GM21381 (cell line): ENCODE measurements around the gene CELA2B.
"Not testable (repeated sequence)": the region's sequence is repeated elsewhere in the genome, so short reads cannot be mapped to it uniquely, and the experiment has no call there.

Experiments used
- ATAC-seq: cut with Tn5 transposase; IDR thresholded peaks from one replicate; pipeline ENCODE4 v1.9.1; 2021; ENCODE audit warnings: mild to moderate bottlenecking, moderate library complexity; ENCODE audit not compliant: unreplicated experiment

CELA2B gene

DNA sequence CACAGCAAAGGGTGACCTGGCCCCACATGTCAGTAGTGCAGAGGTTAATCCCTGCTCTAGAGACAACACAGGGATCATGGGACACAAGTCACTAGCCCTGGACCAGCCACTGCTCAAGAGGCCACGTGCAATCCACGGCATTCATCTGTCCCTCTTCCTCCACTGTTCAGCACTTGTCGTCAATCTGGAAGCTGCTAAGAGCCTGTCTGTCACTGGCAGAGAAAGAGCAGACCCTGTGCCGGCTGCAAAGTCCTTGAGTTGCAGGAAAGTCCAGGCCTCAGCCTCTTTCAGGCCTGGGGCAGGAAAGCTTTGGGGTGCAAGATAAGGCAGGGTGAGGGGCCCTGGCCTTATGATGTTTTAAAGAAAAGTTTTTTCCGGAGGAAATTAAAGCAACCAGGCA, 16.7 kb downstream of the CELA2B start:
- no peak for ATAC-seq

DNA sequence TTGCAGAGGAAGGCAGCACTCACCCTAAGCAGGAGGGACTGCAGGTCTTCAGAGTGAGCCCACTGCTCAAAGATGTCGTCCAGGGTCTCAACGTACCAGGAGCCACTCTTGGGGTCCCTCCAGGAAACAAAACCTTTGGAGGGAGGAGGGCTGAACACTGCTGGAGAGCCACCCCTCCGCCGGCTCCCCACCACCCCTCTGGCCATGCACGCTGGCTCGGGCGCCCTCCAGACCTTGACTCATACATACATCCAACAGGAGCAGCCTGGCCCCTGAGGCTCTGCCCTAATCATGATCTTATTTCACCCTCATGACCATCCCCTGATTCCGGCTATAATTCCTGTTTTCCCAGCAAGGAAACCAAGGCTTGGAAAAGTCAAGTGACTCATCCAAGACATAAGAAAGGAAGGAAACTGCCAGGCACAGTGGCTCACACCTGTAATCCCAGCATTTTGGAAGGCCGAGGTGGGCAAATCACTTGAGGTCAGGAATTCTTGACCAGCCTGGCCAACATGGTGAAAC, 18.0 kb downstream of the CELA2B start:
- ATAC-seq: no peak

DNA sequence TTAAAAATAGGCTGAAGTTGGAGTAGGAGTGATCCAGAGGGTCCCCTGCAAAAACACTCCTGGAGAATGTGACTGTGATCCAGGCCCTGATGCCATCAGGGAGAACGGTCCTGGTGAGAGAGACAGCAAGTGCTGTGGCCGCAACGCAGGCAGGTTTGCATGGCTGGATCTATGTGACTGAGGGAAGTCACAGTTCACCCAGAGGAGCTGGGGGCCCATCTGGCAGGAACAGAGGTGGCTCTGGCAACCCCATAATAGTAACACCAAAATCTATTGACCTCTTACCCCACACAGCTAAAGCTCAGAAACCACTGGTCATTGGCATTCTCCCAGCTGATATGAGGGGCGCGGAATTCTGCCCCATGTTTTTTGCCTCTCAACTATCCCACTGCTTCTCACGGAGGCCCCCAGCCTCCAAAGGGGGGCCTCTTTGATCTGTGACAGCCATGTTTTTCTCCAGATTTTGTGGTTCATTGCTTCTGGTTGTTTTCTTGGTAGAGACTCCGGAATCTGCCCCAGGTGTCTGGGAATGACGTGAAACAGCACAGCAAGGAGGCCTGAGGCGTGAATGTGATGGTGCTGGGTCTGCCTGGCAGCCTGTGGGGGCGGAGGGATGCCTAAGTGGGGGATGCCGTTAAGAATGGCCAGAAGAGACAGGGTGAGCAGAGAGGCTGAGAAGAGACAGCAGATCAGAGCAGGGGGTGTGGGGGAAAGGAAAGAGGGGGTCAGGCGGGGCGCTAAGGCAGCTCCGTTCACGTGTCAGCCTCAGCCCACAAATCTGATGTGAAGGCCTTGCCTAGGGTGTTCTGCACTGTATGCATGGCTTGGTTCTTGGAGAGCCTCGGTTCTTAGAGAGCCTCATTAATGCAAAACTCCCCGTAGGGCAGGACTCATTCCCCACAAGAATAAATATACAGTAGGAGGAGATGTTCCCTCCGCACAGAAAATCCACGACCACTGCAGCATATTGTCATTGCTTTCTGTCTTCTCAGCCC, 24.6 kb downstream of the CELA2B start:
- ATAC-seq: no peak

DNA sequence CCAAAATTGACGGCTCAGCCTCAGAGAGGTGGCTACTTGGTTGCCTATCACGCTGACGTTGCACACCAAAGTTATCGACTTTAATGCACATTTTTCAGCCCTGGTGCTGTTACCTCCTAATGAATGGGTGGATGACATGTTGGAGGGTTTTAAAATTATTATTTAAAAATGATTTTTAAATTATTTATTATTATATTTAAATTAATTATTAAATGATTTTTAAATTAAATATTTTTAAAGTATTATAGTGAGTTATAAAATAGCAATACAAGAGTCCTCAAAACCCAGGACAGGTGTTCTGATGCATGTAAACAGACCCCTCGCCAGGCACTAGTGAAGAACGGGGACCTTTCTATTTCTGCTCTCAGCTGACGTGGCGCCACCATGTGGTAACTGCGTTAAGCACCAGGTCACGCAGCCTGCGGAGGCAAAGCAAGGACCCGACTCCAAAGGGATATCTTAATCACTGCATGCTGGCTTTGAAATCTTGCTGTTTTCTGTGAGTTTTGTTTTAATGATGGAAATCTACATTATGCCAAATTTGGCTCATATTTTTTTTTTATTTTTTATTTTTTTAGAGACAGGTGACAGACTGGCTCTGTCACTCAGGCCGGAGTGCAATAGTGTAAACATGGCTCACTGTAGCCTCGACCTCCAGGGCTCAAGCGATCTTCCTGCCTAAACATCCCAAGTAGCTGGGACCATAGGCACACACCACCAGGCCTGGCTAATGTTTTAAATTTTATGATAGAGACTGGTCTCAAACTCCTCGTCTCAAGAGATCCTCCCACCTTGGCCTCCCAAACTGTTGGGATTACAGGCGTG, 25.5 kb downstream of the CELA2B start:
- no peak for ATAC-seq

DNA sequence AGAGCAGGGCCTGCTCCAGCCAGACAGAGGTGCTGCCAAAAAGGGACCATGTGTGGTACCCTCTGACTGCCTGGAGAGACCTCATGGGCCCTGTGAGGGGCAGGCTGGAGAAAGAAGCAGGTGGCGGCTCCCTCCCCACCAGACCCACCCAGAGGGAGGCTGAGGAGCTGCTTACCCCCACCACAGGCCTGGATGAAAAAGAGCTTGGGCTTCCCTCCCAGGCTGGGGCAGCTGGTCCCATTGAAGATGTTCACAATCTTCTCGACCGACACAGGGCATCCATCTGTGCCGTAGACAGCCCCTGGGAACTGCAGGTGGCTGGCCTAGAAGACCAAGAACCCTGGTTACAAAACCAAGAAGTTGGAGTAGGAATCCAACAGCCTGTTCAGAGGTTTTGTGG, 28.5 kb downstream of the CELA2B start:
- ATAC-seq: no peak

DNA sequence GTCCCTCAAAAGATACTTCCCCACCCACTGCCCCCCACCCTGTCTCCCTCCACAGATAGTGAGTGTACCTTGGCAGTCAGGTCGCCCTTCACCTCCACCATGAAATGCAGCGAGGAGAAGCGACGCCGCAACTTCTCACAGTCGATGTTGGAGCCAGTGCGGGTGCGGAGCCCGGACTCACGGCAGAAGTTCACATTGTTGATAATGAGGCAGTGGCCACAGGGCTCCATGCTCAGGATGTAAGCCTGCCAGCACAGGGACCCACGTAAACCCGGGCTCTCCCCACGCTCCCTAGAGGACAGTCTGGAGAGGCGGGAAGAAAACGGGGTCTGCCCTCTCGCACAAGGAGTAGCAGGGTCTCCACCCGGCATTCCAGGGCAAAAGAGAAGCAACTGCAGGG, 30.9 kb downstream of the CELA2B start:
- no peak for ATAC-seq

- no peak for ATAC-seq
Observed at GRCh38 chr1:15507278-15507677, 31.4 kb downstream of the CELA2B start.

GRCh38 chr1:15508700-15509487, 33.0 kb downstream of the CELA2B start:
- ATAC-seq: no peak

DNA sequence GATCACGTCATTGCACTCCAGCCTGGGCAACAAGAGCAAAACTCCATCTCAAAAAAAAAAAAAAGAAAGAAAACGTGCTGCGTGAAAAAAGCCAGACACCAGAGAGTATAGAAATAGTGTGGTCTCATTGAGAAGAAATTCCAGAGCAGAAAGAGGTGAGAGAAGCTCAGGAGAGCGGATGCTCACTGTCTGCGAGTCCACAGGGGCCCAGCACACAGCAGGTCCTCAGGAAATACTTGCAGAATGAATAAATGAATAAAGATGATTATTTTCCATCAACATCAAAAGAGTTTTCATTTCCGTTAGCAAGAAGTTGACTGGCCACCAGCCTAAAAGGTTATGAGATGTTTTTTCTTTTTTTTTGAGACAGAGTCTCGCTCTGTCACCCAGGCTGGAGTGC, 33.7 kb downstream of the CELA2B start:
- ATAC-seq: no peak

GRCh38 chr1:15510611-15511405, 34.9 kb downstream of the CELA2B start:
- ATAC-seq: no peak

- ATAC-seq: no peak
Observed at GRCh38 chr1:15513192-15513591, 37.3 kb downstream of the CELA2B start.

DNA sequence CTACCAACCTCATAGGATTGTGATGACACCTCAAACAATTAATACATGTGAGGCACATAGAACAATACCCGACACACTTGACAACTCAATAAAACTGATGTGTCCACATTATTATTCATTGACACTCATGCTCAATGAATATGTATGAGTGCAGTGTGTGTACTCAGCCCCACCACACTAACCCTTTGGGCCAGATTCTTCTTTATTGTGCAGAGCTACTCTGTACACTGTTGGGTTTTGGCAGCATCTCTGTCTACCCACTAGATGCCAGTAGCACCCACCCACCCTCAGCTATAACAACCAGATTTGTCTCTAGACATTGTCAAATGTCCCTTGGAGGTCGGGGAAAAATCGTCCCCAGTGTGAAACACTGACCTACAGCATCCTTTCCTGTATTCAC, 38.0 kb downstream of the CELA2B start:
- no peak for ATAC-seq

DNA sequence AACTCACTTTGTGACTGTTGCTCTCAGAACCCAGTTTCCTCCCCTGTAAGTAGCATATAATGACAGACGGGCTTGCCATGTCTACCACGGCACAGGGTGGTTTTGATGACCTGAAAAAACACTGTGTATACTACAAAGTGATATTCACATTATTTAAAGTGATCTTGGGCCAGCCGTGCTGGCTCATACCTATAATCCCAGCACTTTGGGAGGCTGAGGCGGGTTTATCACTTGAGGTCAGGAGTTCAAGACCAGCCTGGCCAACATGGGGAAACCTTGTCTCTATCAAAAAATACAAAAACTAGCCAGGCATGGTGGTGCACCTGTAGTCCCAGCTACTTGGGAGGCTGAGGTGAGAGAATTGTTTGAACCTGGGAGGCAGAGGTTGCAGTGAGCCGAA, 38.7 kb downstream of the CELA2B start:
- not testable (repeated sequence) for ATAC-seq

DNA sequence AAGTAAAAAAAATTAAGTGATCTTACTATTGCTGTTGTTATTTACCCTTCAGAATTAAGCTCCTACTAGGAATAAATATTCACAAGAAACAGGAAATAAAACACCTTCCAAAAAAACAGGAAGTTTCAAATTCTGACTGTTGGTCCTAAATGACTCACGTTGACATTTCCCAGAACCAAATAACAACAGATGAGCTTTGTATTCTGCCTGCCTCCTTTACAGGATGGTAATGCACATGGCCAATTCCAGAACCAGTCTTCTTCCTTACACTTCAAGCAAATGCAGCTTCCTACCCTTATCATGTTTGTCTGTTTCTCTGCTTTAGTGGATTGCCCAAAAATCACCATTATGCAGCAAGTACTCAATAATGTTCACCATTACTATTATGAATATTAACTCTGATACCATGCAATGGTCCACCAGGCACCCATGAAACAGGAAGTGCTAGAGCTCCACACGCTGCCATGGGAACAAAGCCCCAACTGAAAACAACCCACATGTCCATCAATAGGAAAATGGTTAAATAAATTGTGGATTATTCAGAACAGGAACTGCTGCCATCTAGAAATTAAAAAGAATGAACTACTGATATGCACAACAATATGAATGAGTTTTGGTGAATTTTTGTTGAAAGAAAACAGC, 39.2 kb downstream of the CELA2B start:
- ATAC-seq: no peak

- ATAC-seq: no peak
Observed at GRCh38 chr1:15519625-15520024, 43.7 kb downstream of the CELA2B start.

DNA sequence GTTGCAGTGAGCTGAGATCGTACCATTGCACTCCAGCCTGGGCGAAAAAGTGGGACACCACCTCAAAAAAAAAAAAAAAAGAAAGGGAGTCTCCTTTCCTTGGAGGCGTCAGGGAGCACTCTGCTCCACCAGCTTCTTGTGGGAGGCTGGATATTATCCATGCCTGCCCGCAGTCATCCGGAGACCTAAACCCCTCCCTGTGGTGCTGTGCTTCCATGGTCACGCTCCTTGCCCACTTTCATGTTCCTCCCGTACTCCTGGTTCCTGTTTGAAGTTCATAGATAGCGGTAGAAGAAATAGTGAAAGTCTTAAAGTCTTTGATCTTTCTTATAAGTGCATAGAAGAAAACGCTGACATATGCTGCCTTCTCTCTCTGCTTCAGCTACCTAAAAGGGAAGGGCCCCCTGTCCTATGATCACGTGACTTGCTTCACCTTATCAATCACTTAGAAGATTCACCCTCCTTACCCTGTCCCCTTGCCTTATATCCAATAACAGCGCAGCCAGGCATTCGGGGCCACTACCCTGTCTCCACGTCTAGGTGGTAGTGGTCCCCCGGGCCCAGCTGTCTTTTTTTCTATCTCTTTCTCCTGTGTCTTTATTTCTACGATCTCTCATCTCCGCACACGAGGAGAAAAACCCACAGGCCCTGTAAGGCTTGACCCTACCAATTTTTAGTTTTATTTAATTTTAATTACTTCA, 45.5 kb downstream of the CELA2B start:
- ATAC-seq: not testable (repeated sequence)

DNA sequence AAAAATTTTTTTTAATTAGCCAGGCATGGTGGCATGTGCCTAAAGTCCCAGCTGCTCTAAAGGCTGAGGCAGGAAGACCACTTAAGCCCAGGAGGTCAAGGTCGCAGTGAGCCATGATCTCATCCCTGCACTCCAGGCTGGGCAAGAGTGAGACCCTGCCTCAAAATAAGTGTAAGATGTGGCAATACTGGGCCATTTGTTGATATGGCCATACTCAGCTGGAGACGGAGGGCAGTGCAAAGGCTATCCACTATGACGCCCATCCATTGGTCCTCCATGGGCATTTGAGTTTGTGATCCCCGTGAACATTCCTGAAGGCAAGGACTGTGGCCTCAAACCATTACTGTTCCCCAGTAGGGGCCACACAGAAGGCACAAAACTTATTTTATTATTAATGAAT, 46.6 kb downstream of the CELA2B start:
- no peak for ATAC-seq

GRCh38 chr1:15523104-15524020, 47.5 kb downstream of the CELA2B start:
- ATAC-seq: no peak
